Myocyte (in vitro differentiated cells): Measurements from ENCODE around the gene POLN. TPM values are rescaled to one million over a fixed set of nuclear protein-coding genes. Genes with fewer than 3 reads are reported as not detected.

Experiments used
- DNase-seq: peaks from one replicate; pipeline ENCODE4 v3.0.0-alpha.2; 2012; ENCODE audit warnings: low read depth
- total RNA-seq: library from RNA; depleted of rRNA; stranded (reverse); fragments of >200 nt; gene quantifications from 2 replicates; pipeline ENCODE4 v1.2.3, GENCODE V29; 2014

Gene POLN
- total RNA-seq, 1 donor from 2014 or later, result 7.8 TPM

DNA sequence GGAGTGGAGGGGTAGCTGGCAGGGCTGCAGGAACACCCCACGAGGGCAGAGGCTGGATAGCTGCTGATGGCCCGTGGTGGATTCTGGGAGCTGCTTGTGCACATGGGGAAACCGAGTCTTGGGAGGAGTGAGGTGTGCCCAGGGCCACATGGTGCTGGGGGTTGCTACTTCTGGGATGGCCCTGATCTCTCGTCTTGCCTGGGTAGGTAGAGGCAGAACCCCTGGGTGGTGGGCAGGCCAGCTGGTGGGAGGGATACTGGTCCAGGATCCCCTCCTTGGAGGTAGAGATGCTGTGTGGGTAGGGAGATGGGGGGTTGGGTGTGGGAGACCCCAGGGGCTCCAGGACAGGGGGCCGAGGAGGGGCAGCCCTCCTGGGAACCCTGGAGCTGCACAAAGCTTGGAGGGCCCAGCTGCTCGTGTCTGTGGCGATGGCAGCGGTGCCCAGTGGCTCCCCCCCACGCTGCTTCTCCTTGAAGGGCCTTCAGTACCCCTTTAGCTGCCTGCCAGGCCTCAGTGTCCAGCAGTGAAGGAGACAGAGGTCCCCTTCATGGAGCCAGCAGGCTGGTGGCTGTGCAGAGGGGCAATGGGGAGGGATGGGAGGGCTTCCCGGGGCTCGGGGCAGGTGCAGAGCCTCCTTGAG, 179.6 kb downstream of the POLN start:
- DNase-seq, result no peak

- DNase-seq, result no peak
Measured at GRCh38 chr4:2061186-2062131, 180.5 kb downstream of the POLN start.

- DNase-seq, result no peak
Measured at GRCh38 chr4:2060611-2061185, 181.2 kb downstream of the POLN start.

- DNase-seq, result peak; percentile 30
Measured at GRCh38 chr4:2059726-2060602, 182.0 kb downstream of the POLN start.

DNA sequence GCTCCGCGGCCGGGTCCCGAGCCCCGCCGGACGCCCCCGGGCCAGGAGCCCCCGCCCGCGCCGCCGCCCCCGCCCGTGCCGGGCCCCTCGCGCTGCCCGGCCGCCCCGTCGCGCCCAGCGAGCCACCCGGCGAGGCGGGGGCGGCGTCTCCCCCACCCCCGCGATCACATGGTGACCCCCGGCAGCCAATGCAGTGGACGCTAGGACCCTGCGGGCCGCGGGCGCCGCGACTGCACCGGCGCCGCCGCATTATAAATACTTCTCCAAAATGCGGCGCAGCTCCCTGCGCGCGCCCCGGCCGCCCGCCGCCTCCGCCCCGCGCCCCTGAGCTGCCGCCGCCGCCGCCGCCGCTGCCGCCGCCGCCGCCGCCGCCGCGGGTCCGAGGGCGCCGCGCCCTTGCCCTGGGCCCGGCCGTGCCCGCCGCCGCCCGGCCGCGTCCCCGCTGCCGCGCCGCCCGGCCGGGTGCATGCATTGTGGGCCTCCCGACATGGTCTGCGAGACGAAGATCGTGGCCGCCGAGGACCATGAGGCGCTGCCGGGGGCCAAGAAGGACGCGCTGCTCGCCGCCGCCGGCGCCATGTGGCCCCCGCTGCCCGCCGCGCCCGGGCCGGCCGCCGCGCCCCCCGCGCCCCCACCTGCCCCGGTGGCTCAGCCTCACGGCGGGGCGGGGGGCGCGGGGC, 182.7 kb downstream of the POLN start, which contains the start of gene NAT8L:
Gene NAT8L, plus strand, starts transcription at position 282 of the 680 bp plus-strand sequence. Its CDS starts 185 bp downstream, at position 467.
- DNase-seq, result peak; percentile 65

- no peak for DNase-seq
Measured at GRCh38 chr4:2058264-2059045, 183.5 kb downstream of the POLN start.

GRCh38 chr4:2057382-2058065, 184.4 kb downstream of the POLN start:
- DNase-seq, result no peak

DNA sequence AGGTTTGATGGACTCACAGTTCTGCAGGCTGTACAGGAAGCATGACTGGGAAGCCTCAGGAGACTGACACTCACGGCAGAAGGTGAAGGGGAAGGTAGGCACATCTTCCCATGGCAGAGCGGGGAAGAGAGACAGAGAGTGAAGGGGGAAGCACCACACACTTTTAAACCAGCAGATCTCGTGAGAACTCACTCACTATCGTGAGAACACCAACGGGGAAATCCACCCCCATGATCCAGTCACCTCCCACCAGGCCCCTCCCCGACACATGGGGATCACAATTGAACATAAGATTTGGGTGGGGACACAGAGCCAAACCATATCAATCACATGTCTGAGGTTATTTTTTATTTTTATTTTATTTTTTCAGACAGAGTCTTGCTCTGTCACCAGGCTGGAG, 187.7 kb downstream of the POLN start:
- DNase-seq, result no peak

DNA sequence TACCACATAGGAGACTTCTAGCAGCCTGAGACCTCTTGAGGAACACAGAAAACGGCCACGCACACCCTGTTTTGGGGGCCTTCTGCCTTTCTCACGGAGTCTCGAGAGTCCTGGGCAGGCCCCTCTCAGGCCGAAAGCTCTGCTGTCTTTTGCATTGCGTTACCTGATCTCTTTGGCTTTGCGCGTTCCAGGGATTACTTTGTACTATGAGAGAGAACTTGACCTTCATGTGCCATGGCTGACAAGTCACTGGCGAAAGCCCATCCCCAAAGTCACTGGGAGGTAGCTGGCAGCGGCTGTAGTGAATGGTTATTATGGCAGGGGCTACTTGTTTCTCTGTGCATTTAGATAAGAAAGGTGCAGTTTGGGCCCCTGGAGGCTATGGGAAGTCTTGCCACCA, 190.8 kb downstream of the POLN start:
- no peak for DNase-seq

DNA sequence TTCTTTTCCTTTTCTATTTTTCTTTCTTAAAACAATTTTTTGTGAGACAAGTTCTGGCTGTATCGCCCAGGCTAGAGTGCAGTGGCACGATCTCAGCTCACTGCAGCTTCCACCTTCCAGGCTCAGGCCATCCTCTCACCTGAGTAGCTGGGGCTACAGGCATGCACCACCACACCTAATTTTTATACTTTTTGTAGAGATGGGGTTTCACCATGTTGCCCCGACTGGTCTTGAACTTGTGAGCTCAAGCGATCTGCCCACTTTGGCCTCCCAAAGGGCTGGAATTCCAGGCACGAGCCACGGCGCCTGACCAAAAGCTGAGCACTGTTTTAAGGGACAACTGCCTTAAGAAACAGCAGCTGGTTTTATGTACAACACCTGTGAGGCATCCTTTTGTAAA, 192.1 kb downstream of the POLN start:
- no peak for DNase-seq

- DNase-seq, result no peak
Measured at GRCh38 chr4:2049381-2049780, 192.5 kb downstream of the POLN start.

DNA sequence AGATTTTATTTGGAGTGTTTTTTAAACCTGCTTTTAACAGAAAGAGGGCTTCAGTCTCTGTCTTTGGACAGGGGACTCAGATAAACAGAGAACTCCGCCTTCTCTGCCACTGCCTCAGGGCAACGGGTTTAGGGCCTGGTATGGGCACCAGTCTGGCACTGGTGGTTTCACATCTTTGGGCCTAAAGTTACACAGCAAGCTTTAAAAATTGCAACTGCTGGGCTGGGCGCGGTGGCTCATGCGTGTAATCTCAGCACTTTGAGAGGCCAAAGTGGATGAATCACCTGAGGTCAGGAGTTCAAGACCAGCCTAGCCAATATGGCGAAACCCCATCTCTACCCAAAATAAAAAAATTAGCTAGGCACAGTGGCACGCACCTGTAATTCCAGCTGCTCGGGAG, 193.1 kb downstream of the POLN start:
- no peak for DNase-seq

GRCh38 chr4:2047781-2048581, 193.9 kb downstream of the POLN start:
- DNase-seq, result no peak

- no peak for DNase-seq
Measured at GRCh38 chr4:2047031-2047660, 194.8 kb downstream of the POLN start.

DNA sequence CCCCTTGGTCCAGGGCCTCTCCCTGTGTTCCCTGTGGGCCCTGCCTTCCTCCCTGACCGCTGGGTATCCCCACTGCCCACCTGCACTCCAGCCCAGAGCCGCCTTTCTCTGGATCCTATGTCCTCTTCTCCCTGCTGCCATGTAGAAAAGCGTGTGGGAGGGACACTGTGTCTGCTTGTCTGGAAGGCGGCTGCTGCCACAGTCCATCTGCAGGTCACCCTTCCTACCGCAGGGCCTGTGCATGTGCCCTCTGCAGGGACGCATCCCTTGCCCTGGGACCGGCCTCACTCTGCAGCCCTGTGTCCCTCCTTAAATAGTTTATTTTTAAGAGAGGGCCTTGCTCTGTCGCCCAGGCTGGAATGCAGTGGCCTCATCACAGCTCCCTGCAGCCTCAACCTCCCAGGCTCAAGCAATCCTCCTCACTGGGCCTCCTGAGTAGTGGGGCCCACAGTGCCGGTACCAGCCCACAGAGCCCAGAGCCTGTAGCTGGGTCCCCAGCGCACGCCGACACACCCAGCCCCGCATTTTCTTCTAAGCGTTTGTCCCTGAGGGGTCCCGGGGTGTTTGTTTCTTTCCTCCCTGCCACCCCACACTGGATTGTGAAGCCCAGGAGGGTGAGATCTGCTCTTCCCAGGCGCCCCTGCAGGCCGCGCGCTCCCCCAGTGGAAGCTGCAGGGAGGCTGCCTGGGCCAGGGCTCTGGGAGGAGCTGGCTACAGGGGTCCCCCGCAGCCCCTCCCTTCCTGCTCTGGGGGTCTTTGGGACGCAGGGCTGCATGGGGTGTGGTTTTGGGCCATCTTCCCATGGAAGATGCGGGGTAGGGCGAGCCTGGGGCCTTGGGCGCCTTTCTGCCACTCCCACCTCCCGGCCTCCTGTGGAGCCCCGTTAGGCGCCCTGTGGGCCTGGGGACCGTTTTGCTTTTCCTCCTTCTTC, 195.6 kb downstream of the POLN start:
- DNase-seq, result no peak

GRCh38 chr4:2045518-2045951, 196.4 kb downstream of the POLN start:
- DNase-seq, result peak; percentile 22
